ENCODE data around the gene RELA.

RELA gene

DNA sequence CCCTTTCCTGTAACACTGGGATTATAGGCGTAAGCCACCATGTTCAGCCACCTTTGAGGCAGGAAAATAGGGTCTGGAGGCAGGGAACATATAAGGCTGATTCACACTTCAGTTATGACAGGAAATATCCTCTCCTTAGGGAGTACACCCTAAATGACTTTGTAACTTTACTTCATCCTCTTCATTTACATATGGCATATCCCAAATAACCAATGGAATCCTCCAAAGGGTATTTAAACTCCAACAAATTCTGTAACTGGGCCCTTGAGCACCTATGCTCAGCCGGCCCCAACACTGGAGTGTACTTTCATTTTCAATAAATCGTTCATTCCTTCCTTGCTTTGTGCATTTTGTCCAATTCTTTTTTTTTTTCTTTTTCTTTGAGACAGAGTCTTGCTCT, 47.7 kb upstream of the RELA start:
- POLR2A ChIA-PET = interaction anchor here (3.1 kb wide), 1 partner anchor 10 kb away, joined by 55 read pairs; the partner anchor contains the start of gene RNASEH2C
- CTCF ChIA-PET = interaction anchor here (0.6 to 2.8 kb wide), 8 partner anchors 9 to 177 kb away, joined by 4 to 41 read pairs (median 10); partner anchors contain the start of gene FIBP
- Histone ChIP-seq H3K4me1 (ENCODE audit: control insufficient read depth, insufficient read depth, low read length) (no peaks in the 10 kb centered on the region), H3K4me3 (ENCODE audit: low read depth, low read length) (no peak overlapping the region), H3K36me3 (ENCODE audit: control insufficient read depth in 2 of 2, insufficient read depth in 1 of 2, low read length in 2 of 2) (peaks cover 5 to 27% of the 10 kb centered on the region in 2 experiments; a peak in 2 of 3 replicates), H3K27ac (ENCODE audit: extremely low read depth, low read depth, low read length) (no peak overlapping the region), H3K9me3 (ENCODE audit: control insufficient read depth, insufficient read depth, low read depth, low read length) (no peaks in the 10 kb centered on the region)
- no peak for TF ChIP-seq YY1 (tag by site-specific recombination; IDR thresholded peaks at IDR 0.05)
- TF ChIP-seq, protein P1, sequence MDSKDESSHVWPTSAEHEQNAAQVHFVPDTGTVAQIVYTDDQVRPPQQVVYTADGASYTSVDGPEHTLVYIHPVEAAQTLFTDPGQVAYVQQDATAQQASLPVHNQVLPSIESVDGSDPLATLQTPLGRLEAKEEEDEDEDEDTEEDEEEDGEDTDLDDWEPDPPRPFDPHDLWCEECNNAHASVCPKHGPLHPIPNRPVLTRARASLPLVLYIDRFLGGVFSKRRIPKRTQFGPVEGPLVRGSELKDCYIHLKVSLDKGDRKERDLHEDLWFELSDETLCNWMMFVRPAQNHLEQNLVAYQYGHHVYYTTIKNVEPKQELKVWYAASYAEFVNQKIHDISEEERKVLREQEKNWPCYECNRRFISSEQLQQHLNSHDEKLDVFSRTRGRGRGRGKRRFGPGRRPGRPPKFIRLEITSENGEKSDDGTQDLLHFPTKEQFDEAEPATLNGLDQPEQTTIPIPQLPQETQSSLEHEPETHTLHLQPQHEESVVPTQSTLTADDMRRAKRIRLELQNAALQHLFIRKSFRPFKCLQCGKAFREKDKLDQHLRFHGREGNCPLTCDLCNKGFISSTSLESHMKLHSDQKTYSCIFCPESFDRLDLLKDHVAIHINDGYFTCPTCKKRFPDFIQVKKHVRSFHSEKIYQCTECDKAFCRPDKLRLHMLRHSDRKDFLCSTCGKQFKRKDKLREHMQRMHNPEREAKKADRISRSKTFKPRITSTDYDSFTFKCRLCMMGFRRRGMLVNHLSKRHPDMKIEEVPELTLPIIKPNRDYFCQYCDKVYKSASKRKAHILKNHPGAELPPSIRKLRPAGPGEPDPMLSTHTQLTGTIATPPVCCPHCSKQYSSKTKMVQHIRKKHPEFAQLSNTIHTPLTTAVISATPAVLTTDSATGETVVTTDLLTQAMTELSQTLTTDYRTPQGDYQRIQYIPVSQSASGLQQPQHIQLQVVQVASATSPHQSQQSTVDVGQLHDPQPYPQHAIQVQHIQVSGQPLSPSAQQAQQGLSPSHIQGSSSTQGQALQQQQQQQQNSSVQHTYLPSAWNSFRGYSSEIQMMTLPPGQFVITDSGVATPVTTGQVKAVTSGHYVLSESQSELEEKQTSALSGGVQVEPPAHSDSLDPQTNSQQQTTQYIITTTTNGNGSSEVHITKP (tag by site-specific recombination; IDR thresholded peaks at IDR 0.05) = peak; percentile 11; the same call in 1 of the 2 replicates
- TF ChIP-seq TRIM28 (IDR thresholded peaks at IDR 0.05; ENCODE audit: borderline replicate concordance, low read length) = no peak
- no peak for TF ChIP-seq ZNF629 (tag by site-specific recombination; IDR thresholded peaks at IDR 0.05)

DNA sequence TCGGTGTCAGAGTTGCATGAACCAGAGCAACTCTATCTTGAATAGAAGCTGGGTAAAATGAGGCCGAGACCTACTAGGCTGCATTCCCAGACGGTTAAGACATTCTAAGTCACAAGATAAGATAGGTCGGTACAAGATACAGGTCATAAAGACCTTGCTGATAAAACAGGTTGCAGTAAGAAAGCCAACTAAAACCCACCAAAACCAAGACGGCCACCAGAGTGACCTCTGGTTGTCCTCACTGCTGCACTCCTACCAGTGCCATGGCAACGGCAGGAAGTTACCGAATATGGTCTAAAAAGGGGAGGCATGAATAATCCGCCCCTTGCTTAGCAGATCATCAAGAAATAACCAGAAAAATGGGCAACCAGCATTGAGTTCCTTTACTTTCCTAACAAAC, 46.9 kb upstream of the RELA start:
- H3K36me3 ChIP-seq (ENCODE audit: control insufficient read depth in 2 of 2, insufficient read depth in 1 of 2, low read length in 2 of 2) = peaks cover 5 to 20% of the 10 kb centered on the region in 2 experiments; a peak in 2 of 3 replicates
- H3K27ac ChIP-seq (ENCODE audit: extremely low read depth, low read depth, low read length) = no peak overlapping the region
- H3K9me3 ChIP-seq (ENCODE audit: control insufficient read depth, insufficient read depth, low read depth, low read length) = no peaks in the 10 kb centered on the region
- ChIA-PET POLR2A (interaction anchor here (0.8 to 0.9 kb wide), 2 partner anchors 109 to 149 kb away, joined by 3 read pairs; partner anchors contain the start of gene CFL1), CTCF (interaction anchor here (0.7 to 0.8 kb wide), 2 partner anchors 150 to 175 kb away, joined by 3 read pairs; partner anchors contain the start of gene MUS81)
- H3K4me3 ChIP-seq (ENCODE audit: low read depth, low read length) = no peak overlapping the region
- no peaks in the 10 kb centered on the region for H3K4me1 ChIP-seq (ENCODE audit: control insufficient read depth, insufficient read depth, low read length)
- TF ChIP-seq ZNF16 (tag by site-specific recombination; IDR thresholded peaks at IDR 0.05; ENCODE audit: low read depth) = no peak
- no peak for TF ChIP-seq SP7 (tag by site-specific recombination; IDR thresholded peaks at IDR 0.05)
- TF ChIP-seq, protein P2, sequence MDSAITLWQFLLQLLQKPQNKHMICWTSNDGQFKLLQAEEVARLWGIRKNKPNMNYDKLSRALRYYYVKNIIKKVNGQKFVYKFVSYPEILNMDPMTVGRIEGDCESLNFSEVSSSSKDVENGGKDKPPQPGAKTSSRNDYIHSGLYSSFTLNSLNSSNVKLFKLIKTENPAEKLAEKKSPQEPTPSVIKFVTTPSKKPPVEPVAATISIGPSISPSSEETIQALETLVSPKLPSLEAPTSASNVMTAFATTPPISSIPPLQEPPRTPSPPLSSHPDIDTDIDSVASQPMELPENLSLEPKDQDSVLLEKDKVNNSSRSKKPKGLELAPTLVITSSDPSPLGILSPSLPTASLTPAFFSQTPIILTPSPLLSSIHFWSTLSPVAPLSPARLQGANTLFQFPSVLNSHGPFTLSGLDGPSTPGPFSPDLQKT (IDR thresholded peaks at IDR 0.05; ENCODE audit: borderline replicate concordance, low read depth, low read length) = peak; percentile 67
- no peak for TF ChIP-seq ZNF776 (tag by site-specific recombination; IDR thresholded peaks at IDR 0.05; ENCODE audit: borderline replicate concordance)

DNA sequence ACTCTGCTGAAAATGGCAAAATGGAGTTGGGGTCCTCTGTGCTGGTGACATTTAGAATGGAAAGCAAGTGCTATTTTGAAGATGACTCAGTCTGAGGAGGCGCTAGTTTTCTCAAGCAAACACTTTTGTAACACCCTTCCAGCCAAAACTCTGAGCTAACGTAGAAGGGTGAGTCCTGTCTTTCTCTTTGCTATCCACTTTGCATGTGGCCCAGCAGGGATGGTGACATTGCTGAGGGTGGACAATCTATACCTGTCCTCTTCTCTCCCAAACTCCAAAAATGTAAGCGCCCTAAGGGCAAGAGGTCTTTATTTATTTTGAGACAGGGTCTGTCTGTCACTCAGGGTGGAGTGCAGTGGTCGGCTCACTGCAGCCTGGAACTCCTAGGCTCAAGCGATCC, 45.7 kb upstream of the RELA start:
- ChIA-PET CTCF (interaction anchor here (0.6 to 1.0 kb wide), 3 partner anchors 110 to 314 kb away, joined by 3 to 4 read pairs (median 4); no protein-coding TSS in a partner anchor), POLR2A (interaction anchor here (0.6 kb wide), 1 partner anchor 180 kb away, joined by 5 read pairs; the partner anchor contains the start of gene FIBP)
- Histone ChIP-seq H3K27ac (ENCODE audit: extremely low read depth, low read depth, low read length) (no peak overlapping the region), H3K9me3 (ENCODE audit: control insufficient read depth, insufficient read depth, low read depth, low read length) (no peaks in the 10 kb centered on the region), H3K4me1 (ENCODE audit: control insufficient read depth, insufficient read depth, low read length) (no peaks in the 10 kb centered on the region), H3K4me3 (ENCODE audit: low read depth, low read length) (no peak overlapping the region), H3K36me3 (ENCODE audit: control insufficient read depth in 2 of 2, insufficient read depth in 1 of 2, low read length in 2 of 2) (peaks cover 0 to 8% of the 10 kb centered on the region in 2 experiments; a peak in 1 of 3 replicates)
- TF ChIP-seq ZNF121 (tag by site-specific recombination; IDR thresholded peaks at IDR 0.05) (no peak), ZNF416 (tag by site-specific recombination; IDR thresholded peaks at IDR 0.05) (no peak), ZNF302 (tag by site-specific recombination; IDR thresholded peaks at IDR 0.05; ENCODE audit: low read depth) (no peak)
- TF ChIP-seq, protein P3, sequence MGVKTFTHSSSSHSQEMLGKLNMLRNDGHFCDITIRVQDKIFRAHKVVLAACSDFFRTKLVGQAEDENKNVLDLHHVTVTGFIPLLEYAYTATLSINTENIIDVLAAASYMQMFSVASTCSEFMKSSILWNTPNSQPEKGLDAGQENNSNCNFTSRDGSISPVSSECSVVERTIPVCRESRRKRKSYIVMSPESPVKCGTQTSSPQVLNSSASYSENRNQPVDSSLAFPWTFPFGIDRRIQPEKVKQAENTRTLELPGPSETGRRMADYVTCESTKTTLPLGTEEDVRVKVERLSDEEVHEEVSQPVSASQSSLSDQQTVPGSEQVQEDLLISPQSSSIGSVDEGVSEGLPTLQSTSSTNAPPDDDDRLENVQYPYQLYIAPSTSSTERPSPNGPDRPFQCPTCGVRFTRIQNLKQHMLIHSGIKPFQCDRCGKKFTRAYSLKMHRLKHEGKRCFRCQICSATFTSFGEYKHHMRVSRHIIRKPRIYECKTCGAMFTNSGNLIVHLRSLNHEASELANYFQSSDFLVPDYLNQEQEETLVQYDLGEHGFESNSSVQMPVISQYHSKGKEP (tag by site-specific recombination; IDR thresholded peaks at IDR 0.05) = no peak
- TF ChIP-seq, protein P4, sequence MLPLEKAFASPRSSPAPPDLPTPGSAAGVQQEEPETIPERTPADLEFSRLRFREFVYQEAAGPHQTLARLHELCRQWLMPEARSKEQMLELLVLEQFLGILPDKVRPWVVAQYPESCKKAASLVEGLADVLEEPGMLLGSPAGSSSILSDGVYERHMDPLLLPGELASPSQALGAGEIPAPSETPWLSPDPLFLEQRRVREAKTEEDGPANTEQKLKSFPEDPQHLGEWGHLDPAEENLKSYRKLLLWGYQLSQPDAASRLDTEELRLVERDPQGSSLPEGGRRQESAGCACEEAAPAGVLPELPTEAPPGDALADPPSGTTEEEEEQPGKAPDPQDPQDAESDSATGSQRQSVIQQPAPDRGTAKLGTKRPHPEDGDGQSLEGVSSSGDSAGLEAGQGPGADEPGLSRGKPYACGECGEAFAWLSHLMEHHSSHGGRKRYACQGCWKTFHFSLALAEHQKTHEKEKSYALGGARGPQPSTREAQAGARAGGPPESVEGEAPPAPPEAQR (tag by site-specific recombination; IDR thresholded peaks at IDR 0.05) = no peak
- TF ChIP-seq, protein P1 (tag by site-specific recombination; IDR thresholded peaks at IDR 0.05) = no peak

Measured in HEK293 (cell line).